GM21528 (cell line): ENCODE results near the gene POLR3A.
"Not testable (repeated sequence)": the region's sequence is repeated elsewhere in the genome, so short reads cannot be mapped to it uniquely, and the experiment has no call there.

Experiments
- ATAC-seq: cut with Tn5 transposase; IDR thresholded peaks from one replicate; pipeline ENCODE4 v1.9.1; 2021; ENCODE audit warnings: mild to moderate bottlenecking, moderate library complexity; ENCODE audit not compliant: unreplicated experiment, low FRiP score

The POLR3A gene

DNA sequence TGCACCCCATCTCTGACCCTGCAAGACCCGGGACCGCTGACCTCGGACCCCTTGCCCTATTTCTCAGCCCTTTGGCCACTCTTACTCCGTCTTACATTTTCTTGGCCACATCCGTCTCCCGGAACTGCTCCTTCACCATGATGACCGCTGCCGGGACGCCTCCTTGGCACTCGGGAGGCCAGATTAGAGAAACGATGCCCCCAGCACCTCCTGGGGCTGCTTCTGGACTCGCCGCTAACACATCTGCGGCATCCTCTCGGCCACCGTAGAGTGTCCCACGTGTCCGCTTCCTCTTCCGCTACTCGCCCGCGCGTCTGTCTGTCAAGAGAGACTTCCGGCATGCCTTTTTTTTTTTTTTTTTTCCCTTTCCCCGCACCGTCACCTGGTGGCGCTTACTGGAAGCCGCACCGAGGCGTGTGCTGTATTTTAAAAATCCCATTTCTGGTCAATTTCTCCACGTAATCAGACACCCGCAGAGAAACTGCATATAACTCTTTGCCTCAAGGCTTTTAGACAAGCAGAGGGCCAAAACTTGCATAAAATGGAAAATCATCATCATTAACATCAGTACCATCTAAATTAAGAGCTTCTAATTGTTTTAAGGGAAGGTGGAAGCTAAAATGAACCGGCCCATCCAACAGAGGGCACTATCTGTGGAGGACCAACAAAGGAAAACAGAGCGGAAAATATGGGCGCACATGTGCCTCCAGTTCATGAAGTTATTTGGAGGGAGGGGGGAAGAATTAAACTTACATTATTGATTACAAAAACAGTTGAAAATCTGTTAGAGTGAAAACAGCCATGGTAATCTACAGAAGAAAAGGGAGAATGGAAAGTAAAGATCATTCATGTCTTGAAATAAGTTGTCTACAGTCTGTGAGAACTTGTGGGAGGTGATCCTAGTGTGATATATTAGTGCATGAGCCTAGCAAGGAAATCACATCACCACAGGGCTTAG is at the start of gene POLR3A:
POLR3A (minus strand) TSS at position 247 of the 958 bp plus-strand sequence; CDS start at position 139, 108 bp downstream.
- ATAC-seq, result peak; percentile 62

DNA sequence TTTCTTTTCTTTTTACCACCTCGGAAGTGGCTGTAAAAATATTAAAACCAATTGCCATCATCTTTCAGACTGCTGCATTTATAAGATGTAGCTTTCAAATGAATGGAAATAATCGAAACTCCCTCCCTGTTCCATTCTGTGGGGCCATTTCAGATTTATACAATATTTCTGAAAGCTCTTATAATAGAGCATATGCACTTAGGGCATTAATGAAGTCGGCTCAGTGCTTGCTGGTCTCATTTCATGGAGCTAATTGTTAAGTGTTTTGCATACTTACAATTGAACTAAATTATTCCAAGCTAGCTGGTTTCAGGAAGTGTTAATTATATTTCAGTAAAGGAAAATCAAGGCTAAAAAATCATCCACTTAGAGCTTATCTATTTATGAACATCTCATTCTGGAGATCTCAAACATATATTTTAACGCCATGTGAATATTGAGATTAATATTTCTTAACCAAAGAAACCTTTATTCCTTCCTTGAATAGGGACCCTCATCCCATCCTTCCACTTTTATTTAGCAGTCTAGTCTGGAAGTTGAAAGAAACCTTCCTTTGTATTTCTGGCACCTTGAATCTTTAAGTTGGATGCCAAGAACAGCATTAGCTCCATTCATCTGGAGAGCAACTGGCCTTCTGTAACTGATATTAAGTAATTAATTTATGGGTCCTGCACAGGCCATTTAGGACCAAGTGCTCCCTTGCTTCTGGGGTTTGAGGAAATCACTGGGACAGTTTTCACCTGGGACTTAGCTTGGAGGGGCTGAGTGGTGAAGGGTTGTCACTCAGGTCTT is 49.4 kb upstream of the POLR3A start:
- ATAC-seq, result no peak

DNA sequence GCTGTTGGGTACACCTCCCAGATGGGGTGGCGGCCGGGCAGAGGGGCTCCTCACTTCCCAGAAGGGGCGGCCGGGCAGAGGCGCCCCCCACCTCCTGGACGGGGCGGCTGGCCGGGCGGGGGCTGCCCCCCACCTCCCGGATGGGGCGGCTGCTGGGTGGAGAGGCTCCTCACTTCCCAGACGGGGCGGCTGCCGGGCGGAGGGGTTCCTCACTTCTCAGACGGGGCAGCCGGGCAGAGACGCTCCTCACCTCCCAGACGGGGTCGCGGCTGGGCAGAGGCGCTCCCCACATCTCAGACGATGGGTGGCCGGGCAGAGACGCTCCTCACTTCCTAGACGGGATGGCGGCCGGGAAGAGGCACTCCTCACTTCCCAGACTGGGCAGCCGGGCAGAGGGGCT is 46.5 kb upstream of the POLR3A start:
- ATAC-seq, result not testable (repeated sequence)

DNA sequence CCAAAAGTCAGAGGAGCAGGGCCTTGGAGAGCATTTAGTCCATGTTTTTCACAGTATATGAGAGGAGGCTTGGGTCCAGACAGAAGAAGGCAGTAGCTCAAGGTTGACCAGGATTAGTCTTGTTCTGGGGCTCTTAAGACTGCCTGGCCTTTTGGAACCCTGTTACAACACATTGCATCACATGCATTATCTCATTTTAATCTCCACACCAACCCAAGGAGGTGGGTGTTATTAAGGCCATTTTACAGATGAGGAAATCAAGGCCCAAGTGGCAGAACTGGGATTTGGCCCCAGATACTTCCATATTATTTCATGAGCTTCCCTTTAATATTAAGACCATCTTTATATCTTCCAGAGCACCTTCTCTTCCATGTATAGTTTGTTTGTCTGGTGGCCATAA is 43.2 kb upstream of the POLR3A start:
- no peak for ATAC-seq

DNA sequence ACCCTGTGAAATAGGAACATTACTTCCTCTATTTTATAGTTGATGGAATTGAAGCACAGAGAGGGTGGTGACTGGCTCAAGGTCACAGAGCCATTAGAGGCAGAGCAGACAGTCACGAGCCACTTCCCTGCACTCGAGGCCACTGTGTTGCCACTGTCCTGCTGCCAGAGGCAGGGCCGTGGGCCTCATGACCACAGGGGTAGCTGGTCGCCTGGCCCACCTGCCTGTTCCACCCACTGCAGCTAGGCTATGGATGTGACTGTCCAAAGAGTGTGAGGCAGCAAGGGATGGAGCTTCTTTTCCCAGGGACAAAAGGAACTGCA is 42.5 kb upstream of the POLR3A start:
- no peak for ATAC-seq

DNA sequence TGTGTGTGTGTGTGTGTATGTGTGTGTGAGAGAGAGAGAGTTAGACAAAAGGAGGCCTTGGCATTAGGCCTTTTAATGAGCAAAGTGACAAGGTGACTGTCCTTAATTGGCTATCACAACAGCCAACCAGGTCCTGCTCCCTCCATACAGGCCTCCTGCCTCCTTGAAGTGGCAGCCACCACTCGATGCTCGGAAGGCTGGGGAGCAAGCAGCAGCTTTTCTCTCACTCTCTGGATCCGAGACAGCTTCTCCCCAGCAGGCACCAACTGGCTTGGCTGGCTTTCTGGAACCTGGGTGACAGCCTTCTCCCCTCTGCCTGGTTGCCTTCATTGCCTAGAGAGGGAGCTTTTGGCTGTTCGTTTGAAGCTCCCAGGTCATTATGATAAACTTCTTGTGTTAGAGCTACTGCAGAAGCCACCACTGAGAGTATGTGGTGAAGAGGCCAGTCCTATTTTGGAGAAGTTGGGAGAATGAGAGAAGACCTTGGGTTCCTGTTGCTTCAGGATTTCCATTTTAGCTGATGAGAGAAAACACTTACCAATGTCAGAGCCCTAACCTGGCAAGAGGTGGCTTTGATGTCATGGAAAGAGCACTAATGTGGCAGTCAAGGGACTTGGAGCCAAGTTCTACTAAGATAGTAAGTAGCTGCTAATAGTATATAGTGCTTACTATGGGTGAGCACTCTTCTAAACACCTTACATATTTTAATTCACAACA is 42.0 kb upstream of the POLR3A start:
- no peak for ATAC-seq

DNA sequence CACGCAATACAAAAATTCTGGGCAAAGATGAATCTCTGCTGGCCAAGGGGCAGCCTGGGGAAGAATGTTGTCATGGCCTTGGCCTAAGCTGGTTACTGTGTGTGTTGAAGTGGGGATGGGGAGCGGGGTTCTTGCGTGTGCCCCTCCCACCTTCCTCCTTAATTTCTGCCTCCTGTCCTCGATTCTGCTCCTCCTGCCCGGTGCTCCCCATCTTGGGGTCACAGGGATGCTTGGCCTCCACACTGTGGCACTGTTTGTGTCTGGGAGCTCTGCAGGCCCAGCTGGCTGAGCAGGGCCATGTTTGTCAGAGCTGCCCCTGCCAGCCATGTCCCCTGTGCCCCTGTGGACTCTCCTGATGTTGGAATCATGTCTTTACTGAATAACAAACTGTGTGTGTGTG is 41.4 kb upstream of the POLR3A start:
- ATAC-seq, result no peak

DNA sequence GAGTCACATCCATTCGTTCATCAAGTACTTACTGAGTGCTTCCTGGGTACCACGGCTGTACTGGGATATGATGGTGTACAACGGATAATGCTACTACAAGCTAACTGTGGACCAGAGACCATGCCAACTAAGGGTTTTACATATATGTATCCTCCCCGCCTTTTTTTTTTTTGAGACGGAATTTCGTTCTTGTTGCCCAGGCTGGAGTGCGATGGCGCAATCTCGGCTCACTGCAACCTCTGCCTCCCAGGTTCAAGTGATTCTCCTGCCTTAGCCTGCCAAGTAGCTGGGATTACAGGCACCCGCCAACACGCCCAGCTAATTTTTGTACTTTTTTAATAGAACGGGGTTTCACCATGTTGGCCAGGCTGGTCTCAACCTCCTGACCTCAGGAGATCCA is 40.7 kb upstream of the POLR3A start:
- not testable (repeated sequence) for ATAC-seq

DNA sequence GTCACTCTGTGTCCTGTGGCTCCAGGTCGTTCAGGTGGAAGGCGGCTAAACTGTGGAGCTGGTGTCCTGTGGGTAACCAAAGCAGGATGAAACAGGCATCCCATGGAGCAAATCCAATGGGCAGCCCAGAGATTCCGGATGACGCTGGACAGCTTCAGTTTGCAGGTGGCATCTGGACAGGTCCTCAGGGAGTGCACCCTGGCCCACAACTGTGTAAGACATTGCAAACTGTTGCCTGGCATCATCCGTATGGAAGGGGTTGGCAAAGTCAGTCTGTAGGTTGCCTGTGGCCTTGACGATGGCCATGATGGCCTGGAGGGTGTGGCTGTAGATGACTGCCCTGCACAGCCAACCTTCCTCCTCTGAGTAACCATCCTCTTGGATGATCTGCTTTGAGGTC is 39.8 kb upstream of the POLR3A start:
- ATAC-seq, result no peak

DNA sequence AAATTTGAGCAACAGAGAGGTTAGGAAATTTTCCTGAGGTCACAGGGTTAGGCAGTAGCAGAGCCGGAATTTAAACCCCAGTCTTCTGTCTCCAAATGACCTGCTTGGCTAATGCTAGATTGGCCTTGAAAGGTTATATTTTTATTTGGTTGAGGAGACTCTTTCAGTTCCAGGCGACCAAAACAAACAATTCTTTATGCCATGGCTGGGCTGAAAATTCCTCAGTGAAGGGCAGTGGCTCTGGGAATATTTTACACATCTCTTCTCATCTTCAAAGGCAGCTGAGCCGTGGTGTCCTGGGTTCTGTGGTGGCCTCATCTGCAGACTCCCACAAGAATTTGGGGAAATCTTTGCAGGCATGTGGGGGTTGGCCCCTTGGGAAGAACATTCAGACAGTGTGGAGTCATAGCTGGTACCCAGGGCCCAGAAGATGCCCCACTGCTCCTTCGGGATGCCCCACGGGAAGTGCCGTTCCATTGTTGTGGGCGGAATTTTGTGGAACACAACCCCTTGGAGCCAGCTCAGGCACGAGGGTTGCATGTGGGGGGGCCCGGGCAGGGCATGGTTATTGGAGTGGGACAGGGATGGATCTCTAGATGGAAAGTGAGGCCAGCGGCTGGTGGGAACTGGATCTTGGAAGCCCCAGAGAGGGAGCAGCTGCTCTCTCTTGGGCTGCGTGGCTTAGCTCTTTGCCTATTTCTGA is 37.6 kb upstream of the POLR3A start:
- no peak for ATAC-seq

DNA sequence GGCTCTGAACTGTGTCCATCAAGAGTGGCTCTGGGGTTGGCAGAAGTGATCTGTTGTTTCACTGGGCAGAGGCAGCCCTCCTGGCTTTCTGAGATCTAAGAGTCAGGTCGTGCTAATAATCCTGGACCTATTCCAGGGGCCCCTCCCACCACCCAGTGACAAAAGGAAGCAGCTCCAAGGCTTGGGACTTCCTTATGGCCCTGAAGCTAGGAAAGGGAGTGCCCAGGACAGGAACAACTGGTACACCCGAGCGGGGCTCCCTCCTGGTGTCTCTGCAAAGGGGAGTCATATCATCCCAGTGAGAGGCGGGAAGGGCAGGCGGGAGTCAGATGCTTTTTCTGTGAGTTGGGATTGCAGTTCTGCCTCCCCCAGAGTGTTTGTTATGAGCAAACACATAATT is 36.7 kb upstream of the POLR3A start:
- no peak for ATAC-seq

DNA sequence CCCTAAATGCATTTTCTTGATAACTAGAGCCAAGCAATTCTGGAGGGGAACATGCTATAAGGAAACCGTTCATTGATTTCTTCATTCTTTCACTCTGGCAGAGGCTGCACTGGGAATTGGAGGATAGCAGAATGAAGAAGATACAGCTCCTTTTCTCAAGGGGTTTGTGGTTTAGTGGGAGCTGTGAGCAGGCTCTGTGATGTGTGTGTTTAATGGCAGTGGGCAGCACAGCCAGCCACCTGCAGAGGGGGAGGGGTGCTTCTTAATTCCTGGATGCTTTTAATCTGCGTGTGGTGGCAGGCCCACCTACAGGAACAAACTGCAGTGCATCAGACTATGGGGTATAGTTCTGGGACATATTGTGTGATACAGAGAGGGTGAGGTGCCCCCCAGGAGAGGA is 36.3 kb upstream of the POLR3A start:
- ATAC-seq, result no peak

DNA sequence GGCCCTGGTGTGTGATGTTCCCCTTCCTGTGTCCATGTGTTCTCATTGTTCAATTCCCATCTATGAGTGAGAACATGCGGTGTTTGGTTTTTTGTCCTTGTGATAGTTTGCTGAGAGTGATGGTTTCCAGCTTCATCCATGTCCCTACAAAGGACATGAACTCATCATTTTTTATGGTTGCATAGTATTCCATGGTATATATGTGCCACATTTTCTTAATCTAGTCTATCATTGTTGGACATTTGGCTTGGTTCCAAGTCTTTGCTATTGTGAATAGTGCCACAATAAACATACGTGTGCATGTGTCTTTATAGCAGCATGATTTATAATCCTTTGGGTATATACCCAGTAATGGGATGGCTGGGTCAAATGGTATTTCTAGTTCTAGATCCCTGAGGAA is 35.6 kb upstream of the POLR3A start:
- not testable (repeated sequence) for ATAC-seq

DNA sequence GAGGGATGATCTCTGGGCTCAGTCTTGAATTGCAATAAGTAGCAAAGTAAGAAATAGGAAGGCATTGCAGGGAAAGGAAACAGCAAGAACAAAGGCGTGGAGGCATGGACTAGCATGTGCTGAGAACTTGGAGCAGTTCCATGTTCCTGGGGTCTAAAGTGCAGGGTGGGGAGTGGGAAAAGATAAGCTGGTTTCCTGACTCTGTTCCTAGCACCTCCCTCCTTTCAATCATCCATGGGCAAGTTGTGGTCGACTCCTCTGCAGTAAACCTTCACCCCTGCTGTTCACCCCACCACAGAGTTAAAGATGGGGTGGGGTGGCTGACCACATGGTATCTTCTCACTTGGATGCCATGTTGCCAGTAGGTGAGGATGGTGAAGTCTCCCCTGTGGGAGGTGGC is 33.9 kb upstream of the POLR3A start:
- ATAC-seq, result no peak

DNA sequence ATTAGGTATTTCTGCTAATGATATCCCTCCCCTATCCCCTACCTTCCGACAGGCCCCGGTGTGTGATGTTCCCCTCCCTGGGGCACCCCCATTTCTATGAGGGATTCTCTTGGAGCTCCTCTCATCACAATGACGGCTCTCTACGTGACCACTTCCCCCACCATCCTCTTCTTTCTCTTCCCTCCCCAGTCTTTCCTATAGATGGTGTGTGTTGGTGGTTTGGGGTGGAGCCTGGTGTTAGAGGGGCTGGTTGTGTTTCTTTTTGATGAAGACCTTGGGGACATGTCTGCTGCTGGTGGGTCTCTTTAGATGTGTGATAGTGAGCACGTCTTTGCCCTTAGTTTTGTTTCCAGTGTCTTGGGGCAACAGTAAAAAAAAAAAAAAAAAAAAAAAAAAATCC is 33.0 kb upstream of the POLR3A start:
- ATAC-seq, result no peak

DNA sequence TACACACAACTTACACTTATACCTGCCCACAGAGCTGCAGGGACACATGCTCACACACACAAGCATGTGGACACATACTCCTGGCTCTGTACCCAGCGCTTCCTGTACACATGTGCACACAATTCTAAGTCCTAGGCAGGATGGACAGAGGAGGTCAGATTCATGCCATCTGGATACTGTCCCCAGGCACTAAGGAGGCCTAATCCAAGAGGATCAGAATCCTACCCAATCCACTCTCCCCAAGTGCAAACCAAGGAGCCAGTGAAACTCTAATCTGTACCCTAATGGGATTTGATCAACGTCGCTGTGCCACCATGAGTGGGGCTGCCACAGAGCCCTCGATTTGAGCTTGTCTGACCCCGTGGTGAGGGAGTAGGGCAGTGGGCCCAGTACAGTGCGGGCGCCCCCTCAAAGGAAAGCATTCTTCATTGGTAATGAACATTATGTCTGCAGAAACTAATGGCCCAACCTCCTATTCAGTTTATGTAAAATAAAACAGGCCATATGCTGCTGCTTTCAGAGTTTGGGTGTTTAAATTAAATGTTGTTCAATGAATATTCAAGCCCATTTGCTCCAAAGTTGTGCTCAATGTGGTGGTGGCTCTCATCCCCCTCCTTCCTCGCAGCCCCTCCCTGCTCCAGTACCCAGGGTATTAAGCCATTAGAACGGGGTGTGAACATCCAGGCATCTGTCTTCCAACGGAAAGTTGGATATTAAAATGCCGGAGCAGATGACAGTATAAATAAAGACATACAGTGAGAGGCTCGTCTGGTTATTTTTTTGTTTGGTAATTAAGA is 30.8 kb upstream of the POLR3A start:
- ATAC-seq, result no peak

DNA sequence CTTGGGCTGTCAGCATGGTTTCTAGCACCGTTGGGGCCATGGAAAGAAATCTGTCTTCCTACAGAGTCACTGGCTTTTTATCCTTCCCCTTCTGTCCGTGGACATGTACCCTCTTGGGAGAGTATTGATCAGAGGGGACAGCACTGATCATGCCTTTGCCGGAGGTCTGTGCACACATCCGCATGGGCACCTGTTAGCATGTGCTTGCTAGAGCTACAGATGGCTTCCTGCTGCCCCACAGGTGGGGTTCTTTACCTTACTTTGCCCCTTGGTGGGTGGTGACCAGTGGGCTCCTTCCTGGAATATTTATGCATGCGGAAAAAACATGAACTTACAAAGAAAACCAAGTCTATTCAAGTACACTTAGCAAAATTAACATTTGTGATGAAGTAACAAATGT is 29.2 kb upstream of the POLR3A start:
- ATAC-seq, result no peak

DNA sequence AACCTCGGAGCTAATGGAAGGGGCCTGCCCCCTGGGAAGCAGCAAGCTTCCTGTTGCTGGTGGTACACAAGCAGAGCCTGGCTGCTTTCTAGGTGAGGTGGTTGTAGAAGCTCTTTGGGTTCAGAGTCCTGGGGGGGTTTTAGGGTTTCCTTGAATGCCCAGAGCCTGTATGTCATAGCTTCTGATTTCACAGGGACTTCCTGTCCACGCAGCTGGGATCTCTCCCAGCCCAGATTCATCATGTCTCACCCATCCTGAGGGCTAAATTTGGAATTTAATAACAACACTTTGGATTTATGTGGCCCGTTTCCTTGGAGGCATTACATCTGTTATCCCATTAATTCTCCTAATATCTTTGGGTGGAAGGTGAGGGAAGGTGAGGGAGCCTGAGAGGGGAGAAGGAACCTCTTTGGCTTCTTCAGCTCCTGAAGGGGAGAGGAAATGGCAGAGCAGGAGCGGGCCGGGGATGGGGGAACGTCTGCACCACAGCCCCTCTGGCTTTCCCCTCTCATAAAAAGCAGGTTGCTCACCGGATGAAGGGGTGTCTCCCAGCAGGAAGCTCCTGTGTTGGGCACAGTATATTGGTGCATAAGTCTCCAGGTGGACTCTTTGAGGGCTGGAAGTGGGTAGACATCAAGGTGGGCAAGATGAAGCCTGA is 24.0 kb upstream of the POLR3A start:
- no peak for ATAC-seq

DNA sequence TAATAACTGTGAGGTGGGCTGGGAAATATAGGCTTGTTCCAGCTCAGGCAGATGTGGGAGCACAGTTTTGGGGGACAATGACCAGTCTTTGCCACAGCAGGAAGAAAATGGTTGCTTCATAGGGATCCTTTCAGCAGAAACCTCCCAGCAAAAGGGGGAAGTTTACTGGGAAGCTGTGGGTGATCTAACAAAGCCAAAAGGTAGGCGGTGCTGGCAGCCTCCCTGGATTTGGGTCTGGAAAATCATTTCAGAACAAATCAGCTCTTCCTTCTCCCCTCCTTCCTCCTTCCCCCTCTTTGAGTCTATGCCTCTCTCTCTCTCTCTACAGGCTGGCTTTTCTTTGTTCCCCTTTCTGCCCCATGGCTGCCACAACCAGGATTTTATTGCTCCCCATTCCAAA is 20.5 kb upstream of the POLR3A start:
- ATAC-seq, result no peak
